Heart right ventricle (tissue), 16 donors: ENCODE measurements around the gene CALD1. TPM values are rescaled to one million over a fixed set of nuclear protein-coding genes. Genes with fewer than 3 reads are reported as not detected.

Experiments used
- ATAC-seq, 8 donors: fragments of 200-7000 bp; cut with Tn5 transposase; one replicate each; pipeline ENCODE4 v1.9.1; 2020; ENCODE audit warnings: mild to moderate bottlenecking in 8 of 8, moderate library complexity in 8 of 8, moderate number of reproducible peaks in 1 of 8
- DNase-seq, 2 donors: peaks; one replicate each; pipeline ENCODE4 v3.0.0-alpha.2; 2020
- H3K27ac ChIP-seq, 10 donors: fragments of 200-600 bp; sonication (generic) in 2 of 10; one replicate each; pipeline versions ENCODE4 v1.5.0 to v1.8.0; 2020 to 2022; ENCODE audit warnings: mild to moderate bottlenecking in 3 of 10
- H3K27me3 ChIP-seq, 7 donors: fragments of 200-600 bp; one replicate each; pipeline ENCODE4 v1.8.0; 2021 to 2022; ENCODE audit warnings: mild to moderate bottlenecking in 2 of 7
- H3K36me3 ChIP-seq, 9 donors: fragments of 200-600 bp; sonication (generic) in 1 of 9; one replicate each; pipeline versions ENCODE4 v1.5.0 to v1.8.0; 2020 to 2022; ENCODE audit warnings: mild to moderate bottlenecking in 2 of 9
- H3K4me1 ChIP-seq, 9 donors: fragments of 200-600 bp; sonication (generic) in 1 of 9; one replicate each; pipeline versions ENCODE4 v1.5.0 to v1.8.0; 2020 to 2022; ENCODE audit warnings: mild to moderate bottlenecking in 4 of 9
- H3K4me3 ChIP-seq, 10 donors: fragments of 200-600 bp; sonication (generic) in 2 of 10; one replicate each; pipeline versions ENCODE4 v1.5.0 to v1.8.0; 2020 to 2022; ENCODE audit warnings: mild to moderate bottlenecking in 7 of 10, moderate library complexity in 2 of 10
- H3K9me3 ChIP-seq, 11 donors: fragments of 200-600 bp in 10 of 11; sonication (generic) in 2 of 11; one replicate each; pipeline versions ENCODE4 v1.5.0 to v1.8.0; 2013 to 2022; ENCODE audit warnings: mild to moderate bottlenecking in 2 of 11, control low read depth in 1 of 11, moderate library complexity in 1 of 11
- WGBS, 2 donors: extraction: QIAGEN DNeasy Blood & Tissue Kit; methylation state at CpG; one replicate each; pipeline ENCODE4 v1.1.7; 2013; ENCODE audit warnings: inconsistent platforms in 1 of 2; 5-methylcytosine and 5-hydroxymethylcytosine counted together
- intact Hi-C, 10 donors: fragments of 100-400 bp; cut with DNase I; formaldehyde crosslinking; loops; one replicate each; pipeline versions ENCODE4 v1.11.1 to v1.14.2; 2022
- polyA plus RNA-seq, 2 donors: library from polyadenylated mRNA; stranded (reverse); fragments of 200-250 nt; gene quantifications; one replicate each; pipeline ENCODE4 v1.2.3, GENCODE V29; 2013
- total RNA-seq, 10 donors: library from RNA; stranded (reverse); fragmentation: NEBNext Ultra II Directional in 3 of 10; extraction: Animal tissue kit (Norgen Biotek cat#: 25700) in 3 of 10; gene quantifications; one replicate each; pipeline versions ENCODE4 v1.2.1 to v1.2.4, GENCODE V29; 2021 to 2023
- TF ChIP-seq, protein P1 (sequence below), 9 donors: fragments of 200-600 bp; sonication (generic) in 2 of 9; IDR thresholded peaks; one replicate each; pipeline versions ENCODE4 v1.5.0 to v1.8.0; 2021 to 2022; ENCODE audit warnings: antibody characterized with exemption in 9 of 9, mild to moderate bottlenecking in 5 of 9, moderate library complexity in 1 of 9
- donor health status: Arrhythmogenic right ventricular cardiomyopathy.
- donor health status: ischemic (EF 13 %, LVEDD 7.1; RV severe dilation, severe dysfunction).
- donor health status: healthy with polysubstance abuse.
- donor health status: DM: no; HTN: yes; CAD: no.
- donor health status: DM: no; HTN: no; CAD: no.
- donor health status: ischemic (EF 25% LVEDD 6.9; RV normal size, moderate dysfunction).
- donor health status: ischemic (EF 25% LVEDD 5.7; RV mildly dilated, moderate dysfunction).
- donor health status: healthy.
- donor health status: DM: yes; HTN: yes; CAD: no.
- donor health status: Ischemic cardiomyopathy.
- donor health status: ischemic (EF 35%, LVEDD 5.7; RV mildly dilated, moderate dysfunction).
- donor health status: nonischemic (EF 11% LVEDD 7.7; RV severe dilation, severe dysfunction).
- donor health status: DM: yes; HTN: yes; CAD: no.
- donor health status: PGD.
- donor health status: ischemic (EF 29% LVEDD 5.4; RV normal size, mild dysfunction).
- donor health status: nonischemic (EF 23%, LVEDD 6.1; RV moderate dilation, normal function).

CALD1 gene
- total and polyA plus RNA-seq, 12 donors: 69.9 to 180 (median 126) TPM

DNA sequence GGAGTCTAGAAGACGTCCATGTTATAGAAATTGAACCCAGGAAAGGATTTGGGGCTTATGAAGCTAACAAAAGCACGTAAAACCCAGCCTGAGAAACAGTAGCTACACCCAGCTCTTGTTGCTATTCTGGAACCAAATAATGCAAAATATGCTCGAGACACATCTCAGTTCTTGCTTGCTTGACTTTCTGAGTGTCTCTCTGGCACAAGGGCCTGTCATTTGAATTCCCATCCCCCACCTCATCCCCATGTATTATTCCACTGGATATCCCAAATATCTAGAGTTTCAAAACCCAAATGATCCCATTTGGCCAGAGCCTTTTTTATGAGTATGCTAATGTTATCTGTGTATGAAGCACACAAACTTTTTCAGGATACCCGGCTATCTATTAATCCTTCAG lies 158.7 kb downstream of the CALD1 start:
- Histone ChIP-seq H3K9me3 (no peaks in the 10 kb centered on the region), H3K27me3 (no peaks in the 10 kb centered on the region), H3K4me3 (no peak overlapping the region), H3K4me1 (peaks cover 0 to 71% (median 48%) of the 10 kb centered on the region in 9 donors), H3K36me3 (peaks cover 0 to 85% (median 17%) of the 10 kb centered on the region in 9 donors), H3K27ac (peak overlapping the region in 5 of 10 donors; percentile 14 to 80 (median 19))
- intact Hi-C loops: loop anchor here in 5 of 10 donors (5.0 to 10.0 kb wide), 5 partner anchors 46 to 243 kb away; no protein-coding TSS in a partner anchor
- TF ChIP-seq, protein P1, sequence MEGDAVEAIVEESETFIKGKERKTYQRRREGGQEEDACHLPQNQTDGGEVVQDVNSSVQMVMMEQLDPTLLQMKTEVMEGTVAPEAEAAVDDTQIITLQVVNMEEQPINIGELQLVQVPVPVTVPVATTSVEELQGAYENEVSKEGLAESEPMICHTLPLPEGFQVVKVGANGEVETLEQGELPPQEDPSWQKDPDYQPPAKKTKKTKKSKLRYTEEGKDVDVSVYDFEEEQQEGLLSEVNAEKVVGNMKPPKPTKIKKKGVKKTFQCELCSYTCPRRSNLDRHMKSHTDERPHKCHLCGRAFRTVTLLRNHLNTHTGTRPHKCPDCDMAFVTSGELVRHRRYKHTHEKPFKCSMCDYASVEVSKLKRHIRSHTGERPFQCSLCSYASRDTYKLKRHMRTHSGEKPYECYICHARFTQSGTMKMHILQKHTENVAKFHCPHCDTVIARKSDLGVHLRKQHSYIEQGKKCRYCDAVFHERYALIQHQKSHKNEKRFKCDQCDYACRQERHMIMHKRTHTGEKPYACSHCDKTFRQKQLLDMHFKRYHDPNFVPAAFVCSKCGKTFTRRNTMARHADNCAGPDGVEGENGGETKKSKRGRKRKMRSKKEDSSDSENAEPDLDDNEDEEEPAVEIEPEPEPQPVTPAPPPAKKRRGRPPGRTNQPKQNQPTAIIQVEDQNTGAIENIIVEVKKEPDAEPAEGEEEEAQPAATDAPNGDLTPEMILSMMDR (IDR thresholded peaks at IDR 0.05): no peak
- ATAC-seq (no peak), DNase-seq (no peak)
- 82 to 84% methylated on average over 4 of the region's 4 CpGs for WGBS, 2 donors

DNA sequence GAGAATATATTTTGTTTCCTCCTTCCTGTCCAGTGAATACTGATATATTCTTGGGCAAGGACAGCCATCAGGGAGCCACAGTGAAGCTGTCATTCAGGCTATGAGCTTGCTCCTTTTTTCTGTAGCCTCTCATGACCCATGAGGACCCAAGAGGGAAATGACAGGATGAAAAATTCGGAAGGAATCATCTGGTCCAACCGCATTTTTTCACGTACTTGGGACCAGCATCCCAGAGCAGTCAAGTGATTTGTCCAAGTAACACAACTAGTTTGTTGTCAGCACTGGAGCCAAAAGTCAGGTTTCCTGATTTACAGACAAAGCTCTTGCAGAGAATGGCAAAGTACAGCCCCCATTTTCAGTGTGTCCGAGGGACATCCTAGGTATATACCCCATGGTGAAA lies 159.7 kb downstream of the CALD1 start:
- Histone ChIP-seq H3K27ac (peak overlapping the region in 3 of 10 donors; percentile 2 to 80 (median 14)), H3K27me3 (no peaks in the 10 kb centered on the region), H3K9me3 (no peaks in the 10 kb centered on the region), H3K36me3 (peaks cover 0 to 84% (median 12%) of the 10 kb centered on the region in 9 donors), H3K4me1 (peaks cover 0 to 66% (median 38%) of the 10 kb centered on the region in 9 donors), H3K4me3 (no peak overlapping the region)
- peak in 1 of 8 donors; percentile 12 for ATAC-seq
- TF ChIP-seq, protein P1 (IDR thresholded peaks at IDR 0.05): no peak
- 78 to 79% methylated on average over 4 of the region's 4 CpGs for WGBS, 2 donors
- intact Hi-C loops: loop anchor here in 5 of 10 donors (5.0 to 10.0 kb wide), 5 partner anchors 47 to 244 kb away; no protein-coding TSS in a partner anchor
- no peak for DNase-seq

DNA sequence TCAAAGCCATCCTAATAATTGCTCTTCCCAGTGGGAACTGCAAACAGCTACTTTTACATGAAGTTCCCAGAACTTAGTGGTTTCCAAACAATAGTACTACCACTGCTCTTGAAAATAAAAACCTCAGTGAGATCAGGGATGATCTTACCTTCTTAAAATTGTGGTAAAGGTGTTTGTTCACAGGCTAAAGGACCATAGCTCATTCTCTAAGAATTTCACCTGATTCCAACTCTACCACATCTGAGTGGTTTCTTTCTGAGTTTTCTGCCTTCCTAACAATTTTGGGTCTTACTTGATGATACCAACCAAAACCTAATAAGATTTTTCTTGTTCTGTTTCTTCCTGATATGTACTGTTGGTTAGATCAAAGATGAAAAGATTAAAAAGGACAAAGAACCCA lies 161.3 kb downstream of the CALD1 start:
- Histone ChIP-seq H3K36me3 (peaks cover 0 to 84% (median 3%) of the 10 kb centered on the region in 9 donors), H3K4me1 (peaks cover 0 to 51% (median 36%) of the 10 kb centered on the region in 9 donors)

DNA sequence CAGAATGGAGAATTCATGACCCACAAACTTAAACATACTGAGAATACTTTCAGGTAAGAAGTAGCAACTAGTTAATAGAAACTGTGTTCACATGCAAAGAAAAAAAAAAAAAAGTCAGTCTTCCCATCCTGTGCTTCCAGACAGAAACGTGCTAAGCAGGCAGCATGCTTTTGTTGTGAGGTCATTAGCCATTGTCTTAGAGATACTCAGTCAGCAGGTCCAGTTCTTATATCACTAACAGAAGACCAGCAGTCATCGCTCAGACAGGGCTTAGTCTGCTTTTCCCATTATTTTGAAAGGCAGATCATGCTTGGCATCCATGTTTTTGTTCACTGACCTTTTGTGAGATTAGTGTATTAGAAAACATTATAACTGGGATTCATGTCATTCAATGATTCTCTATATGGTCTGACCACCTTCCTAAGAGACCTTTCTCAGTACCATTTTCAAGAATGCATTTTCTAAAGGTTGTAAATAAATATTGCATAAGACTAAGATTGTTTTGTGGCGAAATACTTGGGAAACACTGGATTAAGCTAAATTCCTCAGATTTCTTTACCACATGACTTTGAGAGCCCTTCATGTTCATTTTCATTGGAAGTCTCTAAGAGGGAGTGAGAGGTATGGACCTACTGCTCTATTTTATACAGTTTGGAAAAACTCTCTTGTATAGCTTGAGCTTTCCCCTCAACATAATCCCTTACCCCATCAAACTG lies 161.9 kb downstream of the CALD1 start:
- peak in 6 of 8 donors; percentile 29 to 75 (median 66) for ATAC-seq
- H3K4me1 ChIP-seq: peaks cover 0 to 44% (median 35%) of the 10 kb centered on the region in 9 donors
- no peak overlapping the region for H3K4me3 ChIP-seq
- peaks cover 0 to 84% (median 8%) of the 10 kb centered on the region in 9 donors for H3K36me3 ChIP-seq
- 54% methylated on average over 3 of the region's 3 CpGs for WGBS, 2 donors
- peak in 1 of 2 donors; percentile 22 for DNase-seq
- H3K27me3 ChIP-seq: no peaks in the 10 kb centered on the region
- TF ChIP-seq, protein P1 (IDR thresholded peaks at IDR 0.05): no peak
- peak overlapping the region in 5 of 10 donors; percentile 3 to 62 (median 5) for H3K27ac ChIP-seq
- H3K9me3 ChIP-seq: no peaks in the 10 kb centered on the region
- intact Hi-C loops: loop anchor here in 4 of 10 donors (5.0 to 10.0 kb wide), 5 partner anchors 164 to 254 kb away; partner anchors contain the start of gene CALD1 (in 1 of the 4)

More for the DNA sequence above, 161.3 kb downstream of the CALD1 start:
- DNase-seq: no peak
- no peak overlapping the region for H3K4me3 ChIP-seq
- no peak for ATAC-seq
- TF ChIP-seq, protein P1 (IDR thresholded peaks at IDR 0.05): no peak
- no peaks in the 10 kb centered on the region for H3K9me3 ChIP-seq
- H3K27me3 ChIP-seq: no peaks in the 10 kb centered on the region
- H3K27ac ChIP-seq: peak overlapping the region in 3 of 10 donors; percentile 3 to 62 (median 5)
- intact Hi-C loops: loop anchor here in 4 of 10 donors (5.0 to 10.0 kb wide), 5 partner anchors 163 to 253 kb away; partner anchors contain the start of gene CALD1 (in 1 of the 4)
